GM18861 (cell line): ENCODE measurements around the gene GMDS.

Source experiments
- ATAC-seq: cut with Tn5 transposase; IDR thresholded peaks from one replicate; pipeline ENCODE4 v1.9.1; 2021; ENCODE audit not compliant: unreplicated experiment

Gene GMDS

DNA sequence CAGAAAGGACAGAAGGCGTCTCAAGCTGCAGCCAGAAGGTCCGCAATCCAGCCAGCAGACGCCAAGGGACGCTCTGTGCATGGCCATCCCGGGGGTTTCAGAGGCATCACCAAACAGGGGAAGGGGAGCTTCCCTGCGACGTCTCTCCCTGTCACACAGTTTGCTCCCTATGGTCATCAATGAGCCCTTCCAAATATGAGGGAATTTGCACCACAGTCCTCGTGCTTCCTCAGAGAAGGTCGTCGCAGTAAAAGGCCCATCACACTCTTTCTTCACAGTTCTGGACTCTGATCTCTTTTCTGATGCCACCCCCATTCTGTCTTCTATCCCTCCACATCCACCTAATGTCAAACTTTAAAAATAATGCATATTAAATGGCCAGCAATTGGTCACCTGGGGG, 645.9 kb downstream of the GMDS start:
- ATAC-seq = no peak

DNA sequence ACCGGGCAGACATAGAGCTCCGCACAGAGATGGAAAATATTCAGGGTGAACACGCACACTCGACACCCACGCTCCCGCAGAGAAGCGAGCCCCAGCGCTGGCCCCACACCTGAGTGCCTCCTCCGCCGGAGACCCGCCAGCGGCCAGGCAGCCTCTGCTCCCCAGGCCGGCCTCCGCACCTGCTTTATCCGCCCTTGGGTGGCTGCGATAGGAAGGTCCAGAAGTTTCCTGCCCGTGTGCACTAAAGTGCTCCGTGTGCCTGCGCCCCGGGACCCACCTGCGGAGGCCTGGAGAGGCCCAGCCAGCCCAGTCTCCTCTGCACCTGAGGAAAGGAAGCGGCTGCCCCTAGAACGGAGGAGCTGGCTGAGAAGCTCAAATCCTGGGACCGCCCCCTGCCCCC, 646.5 kb downstream of the GMDS start:
- ATAC-seq = no peak

DNA sequence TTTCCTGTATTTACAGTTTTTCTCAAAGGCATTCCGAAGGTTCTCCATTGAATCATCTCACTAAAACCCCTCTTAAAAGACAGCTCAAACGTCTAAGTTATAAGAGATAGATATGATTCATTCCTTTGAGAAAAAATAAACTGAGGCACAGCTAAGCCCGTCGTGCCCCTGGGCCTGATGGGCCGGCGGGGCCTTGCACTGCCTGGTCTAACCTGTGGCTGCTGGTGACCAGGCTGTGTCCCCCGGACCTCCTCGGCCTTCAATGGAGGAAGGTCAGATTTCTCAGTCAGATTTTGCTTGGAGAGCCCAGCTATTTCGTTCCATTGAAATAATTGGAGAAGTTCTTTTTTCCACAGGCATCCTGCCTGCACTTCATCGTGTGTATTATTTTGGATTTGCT, 647.0 kb downstream of the GMDS start:
- ATAC-seq = no peak

DNA sequence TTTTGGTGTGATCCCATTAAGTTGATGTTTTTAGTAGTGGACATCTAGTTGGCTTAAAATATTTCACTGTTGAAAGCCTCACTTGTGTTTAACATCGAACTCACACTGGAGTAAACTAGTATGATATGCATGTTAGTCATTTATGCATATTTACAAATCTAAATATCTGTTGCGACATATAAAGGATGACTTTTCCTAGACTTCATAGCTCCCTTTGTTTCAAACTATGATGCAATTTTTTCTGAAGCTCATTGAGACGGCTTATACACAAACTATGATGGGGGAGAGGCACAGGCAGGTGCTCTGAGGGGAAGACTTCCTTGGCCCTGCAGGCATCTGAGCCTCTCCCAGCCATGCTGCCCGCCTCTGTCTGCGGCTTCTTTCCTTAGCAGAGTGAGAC, 647.5 kb downstream of the GMDS start:
- ATAC-seq = no peak

DNA sequence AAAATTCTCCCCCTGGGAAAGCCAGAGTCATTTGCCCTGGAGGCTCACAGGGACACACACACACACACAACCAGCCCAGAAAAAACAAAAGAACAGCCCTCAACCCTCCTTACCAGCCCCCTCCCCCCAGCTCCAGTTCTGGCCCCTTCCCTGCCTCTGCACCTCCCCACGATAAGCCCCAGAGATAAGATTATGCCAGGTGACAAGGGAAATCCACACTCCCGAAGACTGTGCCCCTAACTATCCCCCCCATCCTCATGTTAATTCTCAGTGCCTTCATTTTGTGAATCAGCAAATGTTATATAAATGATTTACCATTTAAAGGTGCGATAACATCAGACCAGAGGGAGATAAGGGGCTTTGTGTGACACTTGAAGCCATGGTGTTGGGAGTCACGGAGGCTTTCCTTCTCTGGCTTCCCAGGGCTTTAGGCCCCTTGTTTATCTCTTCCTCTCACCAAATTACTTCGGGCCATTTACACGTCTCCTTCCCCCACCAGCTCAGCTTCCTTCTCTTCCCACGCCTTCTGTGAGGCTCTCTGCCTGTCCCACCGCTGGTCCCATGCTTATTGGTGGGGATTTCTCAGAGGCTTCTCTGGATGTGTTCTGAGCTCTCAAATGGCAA, 648.2 kb downstream of the GMDS start:
- ATAC-seq = no peak

DNA sequence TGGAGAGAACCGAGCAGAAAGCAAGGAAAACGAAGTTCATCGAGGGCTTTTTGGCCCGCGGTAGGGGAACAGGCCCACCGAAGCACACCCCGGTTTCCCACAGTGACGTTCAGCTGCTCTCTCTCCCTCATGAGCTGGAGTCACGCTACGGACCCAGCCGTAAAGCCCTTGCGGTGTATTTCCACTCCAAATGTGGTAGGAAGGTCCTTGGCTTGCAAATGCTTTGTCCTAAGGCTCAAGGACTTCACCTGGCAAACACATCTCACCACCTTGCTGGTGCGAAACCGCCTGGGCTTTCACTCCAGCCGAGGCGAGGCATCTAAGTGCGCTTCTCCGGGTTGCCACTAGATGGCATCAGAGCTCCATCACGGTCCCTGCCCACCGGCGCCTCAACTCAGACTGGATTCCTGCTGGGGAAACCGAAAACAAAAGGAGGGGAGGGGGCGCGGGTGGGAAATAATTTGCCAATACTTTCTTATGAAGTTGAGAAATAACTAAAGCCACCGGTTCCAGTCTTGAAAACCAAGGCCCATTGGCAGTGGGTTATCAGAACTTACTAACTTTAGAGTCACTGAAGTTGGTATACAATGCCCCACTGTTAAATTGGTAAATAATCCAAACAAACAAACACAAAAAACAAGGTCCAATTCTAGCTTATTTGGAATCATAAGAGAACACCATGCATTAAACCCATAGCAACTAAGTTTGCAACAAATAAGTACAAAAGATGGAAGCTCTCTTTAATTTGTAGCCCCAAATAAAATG, 649.1 kb downstream of the GMDS start:
- no peak for ATAC-seq

DNA sequence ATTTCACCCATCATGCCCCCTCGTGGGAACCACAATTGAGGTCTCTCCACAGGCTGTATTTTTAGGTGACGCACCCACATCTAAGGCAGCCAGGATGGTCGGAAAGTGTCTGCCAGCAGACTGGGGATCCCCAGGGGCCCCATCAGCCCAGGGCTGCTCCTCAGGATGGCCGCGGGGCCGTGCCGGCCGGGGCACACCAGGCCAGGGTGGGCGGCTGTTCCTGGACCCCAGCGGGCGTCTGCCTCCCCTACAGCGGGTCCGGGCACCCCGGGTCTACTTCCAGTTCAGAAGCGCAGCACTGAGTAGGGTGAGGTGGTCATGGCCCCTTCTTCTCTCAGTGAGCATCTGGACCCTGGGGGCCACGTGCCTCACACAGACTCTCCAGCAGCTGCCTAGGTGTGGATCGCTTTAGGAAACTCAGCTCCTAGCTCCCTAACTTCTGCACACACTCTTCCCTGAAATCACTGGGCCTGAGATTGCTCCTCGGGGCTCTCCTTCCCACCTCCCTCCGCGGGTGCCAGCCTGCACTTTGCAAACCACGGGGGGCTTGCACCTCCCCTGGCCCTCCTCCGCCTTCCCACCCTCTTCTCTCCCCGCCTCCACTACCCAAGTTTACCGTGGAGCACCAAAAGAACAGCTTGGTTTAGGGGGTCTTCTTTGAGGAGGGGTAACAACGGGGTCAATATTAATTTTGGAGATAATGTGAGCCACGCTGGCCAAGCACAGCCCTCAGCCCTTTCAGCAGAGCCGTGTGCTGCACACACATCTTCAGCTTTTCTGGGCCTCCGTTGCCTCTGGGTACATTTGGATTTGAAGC, 649.9 kb downstream of the GMDS start:
- no peak for ATAC-seq

DNA sequence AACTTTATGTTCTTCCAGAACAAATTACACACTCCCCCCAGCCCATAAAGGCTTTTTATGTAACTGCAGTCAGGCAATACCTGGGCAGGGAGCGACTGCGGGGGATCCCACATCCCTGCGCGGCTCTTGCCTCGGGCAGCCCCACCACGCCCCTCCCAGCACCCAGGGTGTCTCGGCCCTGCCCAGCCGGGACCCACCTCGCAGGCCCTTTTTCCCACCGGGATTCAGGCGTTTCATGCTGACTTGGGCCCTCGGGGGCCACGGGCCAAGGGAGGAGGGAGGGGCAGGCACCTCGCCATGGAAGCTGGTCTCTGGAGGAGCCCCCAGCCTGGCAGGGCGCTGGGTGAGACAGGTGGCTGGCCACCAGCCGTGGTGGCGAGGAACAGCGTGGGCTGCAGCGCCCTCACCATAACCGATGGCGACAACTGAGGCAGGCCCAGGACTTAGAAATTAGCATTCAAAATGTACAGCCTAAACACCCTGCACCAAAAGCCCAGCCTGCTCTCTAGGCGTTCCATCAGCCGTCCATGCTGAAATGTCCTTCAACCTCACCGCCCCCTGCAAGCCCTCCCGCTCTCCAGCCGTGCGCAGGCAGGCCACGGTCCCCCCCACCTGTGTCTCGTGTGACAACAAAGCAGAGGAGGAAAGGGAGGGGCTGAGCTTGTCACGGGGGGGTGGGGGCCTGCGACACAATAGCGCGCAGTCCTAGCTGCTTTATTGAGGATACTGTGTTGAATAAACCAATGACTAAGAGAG, 650.8 kb downstream of the GMDS start:
- no peak for ATAC-seq

DNA sequence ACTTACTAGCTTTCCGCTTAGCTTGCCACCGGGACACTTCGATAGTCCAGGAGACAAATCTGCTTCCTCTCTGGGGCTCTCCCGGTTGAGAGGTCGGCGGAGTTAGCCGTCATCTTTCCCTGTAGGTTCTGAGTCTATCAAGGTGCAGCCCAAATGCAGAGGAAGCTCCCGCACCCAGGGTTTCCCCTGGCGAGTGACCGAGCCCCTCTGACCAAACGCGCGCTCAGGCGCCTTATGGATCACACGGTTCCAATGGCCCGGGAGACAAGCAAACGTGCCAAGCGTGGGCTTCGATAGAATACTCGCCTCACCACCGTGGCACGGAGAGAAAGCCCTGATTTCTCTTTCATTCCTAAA, 651.5 kb downstream of the GMDS start:
- ATAC-seq = no peak

DNA sequence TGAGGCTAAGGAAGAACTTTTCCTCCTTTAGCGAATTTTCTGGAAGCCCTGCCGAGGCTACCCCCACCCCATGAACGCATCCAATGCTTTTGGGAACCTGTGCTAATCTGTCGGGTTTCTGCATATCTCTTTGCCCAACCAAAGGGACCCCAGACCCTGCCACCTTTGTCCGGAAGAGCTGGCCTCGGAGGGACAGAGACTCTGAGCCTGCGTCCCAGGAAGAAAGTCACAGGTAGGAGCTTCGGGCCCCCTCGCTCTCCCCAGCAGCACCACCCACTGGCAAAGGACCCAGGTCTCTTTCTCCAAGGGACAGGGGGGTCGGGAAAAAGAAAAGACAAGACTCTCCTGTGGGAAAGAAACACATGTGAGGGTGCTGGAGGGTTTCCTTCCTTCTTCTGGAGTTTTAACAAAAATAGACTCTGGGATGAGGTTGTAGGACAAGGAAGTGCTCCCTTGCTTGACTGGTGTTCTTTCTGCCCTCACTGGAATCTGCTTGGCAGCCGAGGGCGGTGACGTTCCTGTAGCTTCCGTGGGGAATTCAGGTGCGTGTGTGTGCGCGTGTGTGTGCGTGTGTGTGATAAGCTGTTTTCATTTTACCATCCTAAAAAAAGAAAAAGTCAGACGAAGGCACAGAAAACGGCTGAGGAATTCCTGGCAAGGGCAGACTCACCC, 652.0 kb downstream of the GMDS start:
- no peak for ATAC-seq

DNA sequence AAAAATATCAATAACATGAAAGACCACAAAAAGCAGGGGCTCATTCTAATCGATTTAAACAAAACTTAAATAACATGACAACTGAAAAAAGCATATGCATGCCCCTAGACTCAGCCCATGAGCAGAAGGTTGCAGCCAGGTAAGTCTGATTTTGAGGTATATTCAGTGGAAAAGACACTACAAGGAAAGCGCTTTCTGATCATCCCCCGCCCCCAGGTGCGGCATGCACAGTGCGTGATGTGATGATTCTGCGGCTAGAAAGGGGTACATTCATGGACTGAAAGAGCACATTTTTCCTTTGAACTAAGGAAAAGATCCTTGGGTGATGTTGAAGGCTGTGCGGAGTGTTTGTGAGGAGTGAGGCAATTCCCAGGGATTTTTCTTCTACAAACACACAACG, 652.6 kb downstream of the GMDS start:
- no peak for ATAC-seq

DNA sequence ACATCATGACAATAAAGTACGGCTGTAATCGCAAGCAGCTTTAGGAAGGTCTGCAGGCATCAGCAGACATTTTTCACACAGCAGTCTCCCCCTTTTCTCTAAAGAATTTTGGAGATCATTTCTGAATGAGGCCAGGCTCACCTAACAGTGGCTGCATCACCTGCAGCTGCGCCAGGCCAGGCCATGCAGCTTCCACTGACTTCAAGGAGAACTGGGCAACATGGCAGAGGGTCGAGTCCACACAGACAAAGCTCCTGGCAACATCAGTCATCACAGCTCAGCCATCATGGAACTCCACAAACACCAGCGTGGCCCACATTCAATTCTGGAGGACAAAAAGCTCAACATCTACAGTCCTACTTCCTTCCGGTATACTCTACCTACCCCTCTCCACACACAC, 653.5 kb downstream of the GMDS start:
- ATAC-seq = no peak

DNA sequence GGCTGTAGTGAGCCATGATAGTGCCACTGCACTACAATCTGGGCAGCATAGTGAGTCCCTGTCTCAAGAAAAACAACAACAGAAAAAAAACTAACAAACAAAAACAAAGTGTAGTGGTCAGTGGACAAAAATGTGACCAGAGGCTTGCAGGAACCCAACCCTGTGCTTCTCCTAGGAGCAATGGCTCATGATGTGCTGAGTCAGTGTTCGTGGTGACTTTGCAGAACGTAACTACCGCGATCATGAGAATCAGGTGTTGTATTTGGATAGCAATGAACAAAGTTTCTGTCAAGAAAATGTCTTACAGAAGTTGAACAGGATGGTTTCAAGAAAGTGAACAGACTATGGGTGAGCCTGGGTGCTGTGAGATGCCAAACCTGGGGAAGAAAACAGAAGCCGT, 654.2 kb downstream of the GMDS start:
- ATAC-seq = no peak

DNA sequence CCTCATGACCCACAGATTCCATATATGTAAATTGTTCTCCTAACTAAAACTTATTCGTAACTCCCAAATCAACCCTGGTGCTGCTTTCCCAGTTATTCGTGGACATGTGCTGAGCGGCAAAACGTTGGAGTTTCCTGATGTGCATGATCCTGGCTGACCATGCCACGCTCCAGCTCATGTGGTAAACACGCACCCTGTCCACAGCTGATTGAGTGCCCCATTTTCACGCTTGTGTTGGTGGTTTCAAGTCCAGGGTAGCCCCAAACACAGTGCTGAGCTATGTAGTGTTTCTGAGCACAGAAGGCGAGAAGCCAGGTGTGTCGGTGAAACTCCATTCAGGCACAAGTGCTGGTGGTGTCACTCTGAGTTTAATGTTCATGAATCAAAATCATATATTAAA, 654.8 kb downstream of the GMDS start:
- no peak for ATAC-seq

DNA sequence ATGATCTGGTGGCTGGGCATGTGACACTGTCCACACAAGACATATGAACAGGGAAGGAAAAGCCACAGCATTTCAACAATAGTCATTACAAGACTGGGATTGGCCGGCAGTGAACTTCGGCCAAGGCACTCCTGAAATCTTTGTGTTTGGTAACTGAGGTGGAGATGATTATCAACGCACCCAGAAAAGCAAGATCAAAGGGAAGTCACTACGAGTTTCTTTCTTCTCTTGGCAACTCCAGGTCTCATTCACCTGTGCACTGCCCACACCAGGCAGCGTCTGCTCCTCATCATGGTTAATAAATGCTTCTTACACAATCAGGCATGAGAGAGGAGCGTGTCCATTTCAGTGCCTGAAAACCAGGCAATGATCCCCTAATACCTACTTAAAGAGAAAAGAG, 656.2 kb downstream of the GMDS start:
- no peak for ATAC-seq

DNA sequence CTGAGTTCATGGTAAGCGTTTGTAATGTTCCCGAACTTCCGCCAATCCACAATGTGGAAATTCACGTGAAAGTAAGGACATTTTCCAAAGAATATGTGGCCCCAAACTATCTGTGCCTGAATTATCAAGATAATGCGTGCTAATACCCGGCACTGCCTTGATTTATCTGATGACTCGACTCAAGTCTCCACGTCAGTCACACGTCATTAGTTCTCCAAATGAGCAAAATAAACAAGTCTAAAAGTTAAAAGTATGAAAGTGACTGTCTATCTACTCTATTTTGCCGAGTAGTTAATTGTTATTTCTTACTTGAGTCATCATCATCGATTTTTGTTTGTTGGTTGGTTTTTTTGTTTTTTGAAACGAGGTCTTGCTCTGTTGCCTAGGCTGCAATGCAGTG, 657.4 kb downstream of the GMDS start:
- ATAC-seq = no peak

DNA sequence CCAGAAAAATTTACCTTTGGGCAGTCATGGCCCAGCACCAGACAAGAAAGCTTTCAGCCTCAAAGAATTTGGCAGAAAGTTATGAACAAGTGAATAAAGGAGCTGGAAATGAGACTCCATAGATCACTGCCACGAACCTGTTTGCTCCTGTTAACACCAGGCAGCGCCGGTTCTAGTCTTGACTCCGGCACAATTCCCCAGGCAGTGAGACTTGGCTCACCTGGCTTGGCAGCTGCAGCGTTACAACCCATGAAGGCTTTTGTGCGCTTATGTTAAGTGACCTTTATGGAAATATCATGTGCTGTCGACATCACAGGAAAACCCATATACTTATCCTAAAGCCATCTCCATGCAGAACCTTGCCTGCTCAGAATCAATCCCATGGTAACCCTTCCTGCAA, 657.9 kb downstream of the GMDS start:
- no peak for ATAC-seq

DNA sequence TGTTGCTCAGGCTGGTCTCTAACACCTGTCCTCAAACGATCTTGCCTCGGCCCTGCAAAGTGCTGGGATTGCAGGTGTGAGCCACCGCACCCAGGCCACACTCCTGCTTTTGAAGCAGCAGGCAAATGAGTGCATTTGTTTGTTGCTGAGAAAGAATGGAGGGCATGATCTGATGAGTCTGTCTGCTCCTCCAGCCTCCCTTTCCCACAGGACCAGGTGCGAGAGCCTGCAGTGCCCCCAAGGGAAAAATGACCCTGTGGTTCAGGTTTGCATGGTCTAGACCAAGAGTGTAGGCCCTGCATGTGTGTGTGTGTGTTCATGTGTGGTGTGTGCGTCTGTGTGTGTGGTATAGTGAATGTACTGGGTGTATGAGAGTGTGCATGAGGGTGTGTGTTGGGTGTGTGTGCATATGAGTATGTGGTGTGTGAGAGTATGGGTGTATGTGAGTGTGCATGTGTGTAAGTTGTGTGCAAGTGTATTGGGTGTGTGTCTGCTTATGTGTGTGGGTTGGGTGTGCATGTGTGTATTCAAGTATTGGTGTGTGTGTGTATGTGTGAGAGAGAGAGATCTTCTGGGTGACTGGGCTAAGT, 658.4 kb downstream of the GMDS start:
- ATAC-seq = no peak

DNA sequence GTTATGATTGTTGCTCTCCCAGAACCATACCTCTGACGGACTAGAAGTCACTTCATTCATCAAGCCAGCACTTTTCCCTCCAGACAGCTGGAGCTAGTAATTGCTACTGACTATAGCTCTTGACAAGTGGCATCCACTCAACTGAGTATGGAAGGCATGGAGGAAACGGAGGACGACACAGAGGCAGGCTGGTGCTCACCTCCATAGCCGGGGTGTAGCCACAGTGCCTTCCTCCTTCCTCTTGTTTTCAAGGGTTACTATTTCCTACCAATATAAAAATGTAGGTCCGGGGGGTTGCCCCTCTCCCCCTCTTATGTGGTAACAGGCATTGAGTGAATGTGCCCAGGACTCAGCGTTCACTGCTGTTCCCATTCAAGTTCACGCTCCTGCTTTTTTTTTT, 659.1 kb downstream of the GMDS start:
- ATAC-seq = no peak

DNA sequence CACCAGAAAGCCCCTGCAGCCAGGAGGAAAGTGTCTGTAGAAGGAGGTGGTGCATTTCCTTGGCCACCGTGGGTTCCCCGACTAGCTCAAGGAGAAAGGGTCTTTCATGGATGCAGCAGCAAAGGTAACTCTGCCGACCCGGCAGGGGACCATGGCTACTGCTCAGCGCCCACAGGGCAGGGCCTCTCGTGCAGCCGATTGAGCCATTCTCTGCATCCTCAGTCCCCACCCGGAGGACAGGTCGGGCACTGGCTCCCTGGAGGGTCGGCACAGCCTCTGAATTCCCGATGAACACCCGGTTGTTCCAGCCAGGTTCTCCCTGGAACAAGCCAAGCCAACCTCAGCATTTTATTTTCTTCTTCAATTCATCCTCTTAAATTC, 659.7 kb downstream of the GMDS start:
- no peak for ATAC-seq
